Mammary epithelial cell (primary cell): Measurements from ENCODE around the gene CHL1.

Source experiments
- CTCF ChIP-seq, 2 donors: IDR thresholded peaks in 1 of 2; conservative IDR thresholded peaks in 1 of 2; 2 replicates each; pipeline ENCODE4 v1.5.1; 2011 to 2012; ENCODE audit warnings: inconsistent platforms in 2 of 2, low read length in 2 of 2, mild to moderate bottlenecking in 2 of 2, control low read depth in 1 of 2, low read depth in 1 of 2; ENCODE audit not compliant: insufficient read depth in 1 of 2; ENCODE audit errors: extremely low read depth in 1 of 2
- EZH2 ChIP-seq: IDR thresholded peaks from 2 replicates; pipeline ENCODE4 v1.6.1; 2012; ENCODE audit warnings: low read length, inconsistent platforms, borderline replicate concordance

GRCh38 chr3:394775-395174 lies 198.2 kb downstream of the CHL1 start:
- TF ChIP-seq CTCF (conservative IDR thresholded peaks at IDR 0.05 in 1 of 2, IDR thresholded peaks at IDR 0.05 in 1 of 2; ENCODE audit: extremely low read depth in 1 of 2, insufficient read depth in 1 of 2, low read depth in 1 of 2, low read length in 2 of 2), result no peak
- no peak for TF ChIP-seq EZH2
